OCI-LY3 (cell line): ENCODE data around the gene DNAH1.

ENCODE experiments used
- EZH2phosphoT487 ChIP-seq: fragments of 200-600 bp; shearing (Covaris generic); IDR thresholded peaks from 2 replicates; pipeline ENCODE4 v1.6.1; 2018; ENCODE audit warnings: antibody characterized with exemption, mixed run types, low read depth
- TF ChIP-seq, protein P1 (sequence below): fragments of 200-600, 300-600 bp; sonication (generic); IDR thresholded peaks from 2 replicates; pipeline ENCODE4 v1.5.1; 2014; ENCODE audit warnings: antibody characterized with exemption, low read length, low read depth

DNA sequence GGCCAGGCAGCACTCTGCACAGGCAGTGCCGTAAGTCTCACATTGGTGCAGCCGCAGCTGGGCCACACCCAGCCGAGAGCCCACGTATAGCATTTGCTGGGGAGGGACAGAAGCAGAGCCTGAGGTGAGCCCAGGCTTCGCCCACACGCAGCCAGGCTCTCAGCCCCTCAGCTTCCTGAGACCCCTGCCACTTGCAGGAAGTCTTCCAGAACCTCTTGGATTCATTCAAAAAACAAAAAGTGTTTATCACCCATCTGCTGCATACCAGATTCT is 121.9 kb downstream of the DNAH1 start:
- no peak for TF ChIP-seq EZH2phosphoT487
- TF ChIP-seq, protein P1, sequence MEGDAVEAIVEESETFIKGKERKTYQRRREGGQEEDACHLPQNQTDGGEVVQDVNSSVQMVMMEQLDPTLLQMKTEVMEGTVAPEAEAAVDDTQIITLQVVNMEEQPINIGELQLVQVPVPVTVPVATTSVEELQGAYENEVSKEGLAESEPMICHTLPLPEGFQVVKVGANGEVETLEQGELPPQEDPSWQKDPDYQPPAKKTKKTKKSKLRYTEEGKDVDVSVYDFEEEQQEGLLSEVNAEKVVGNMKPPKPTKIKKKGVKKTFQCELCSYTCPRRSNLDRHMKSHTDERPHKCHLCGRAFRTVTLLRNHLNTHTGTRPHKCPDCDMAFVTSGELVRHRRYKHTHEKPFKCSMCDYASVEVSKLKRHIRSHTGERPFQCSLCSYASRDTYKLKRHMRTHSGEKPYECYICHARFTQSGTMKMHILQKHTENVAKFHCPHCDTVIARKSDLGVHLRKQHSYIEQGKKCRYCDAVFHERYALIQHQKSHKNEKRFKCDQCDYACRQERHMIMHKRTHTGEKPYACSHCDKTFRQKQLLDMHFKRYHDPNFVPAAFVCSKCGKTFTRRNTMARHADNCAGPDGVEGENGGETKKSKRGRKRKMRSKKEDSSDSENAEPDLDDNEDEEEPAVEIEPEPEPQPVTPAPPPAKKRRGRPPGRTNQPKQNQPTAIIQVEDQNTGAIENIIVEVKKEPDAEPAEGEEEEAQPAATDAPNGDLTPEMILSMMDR, result no peak
